OCI-LY1 (cell line): ENCODE measurements around the gene HIRA.

Source experiments
- H2AFZ ChIP-seq: fragments of 200-600 bp; sonication (generic), shearing (Covaris generic); 2 replicates; pipeline ENCODE4 v1.6.0; 2014; ENCODE audit warnings: antibody characterized with exemption, mild to moderate bottlenecking, low read length
- H3F3A ChIP-seq: fragments of 200-600 bp; sonication (generic), shearing (Covaris generic); 2 replicates; pipeline ENCODE4 v1.6.0; 2014; ENCODE audit warnings: mild to moderate bottlenecking, antibody characterized with exemption, low read length, moderate library complexity; ENCODE audit not compliant: insufficient read depth
- H3K27ac ChIP-seq: fragments of 200-600 bp; sonication (generic); 2 replicates; pipeline ENCODE4 v1.5.1; 2014; ENCODE audit warnings: low read length, mixed run types, mild to moderate bottlenecking, low read depth; ENCODE audit not compliant: poor library complexity, severe bottlenecking
- H3K27me3 ChIP-seq: fragments of 200-600 bp; sonication (generic); 2 replicates; pipeline ENCODE4 v1.6.0; 2014; ENCODE audit warnings: antibody characterized with exemption, mild to moderate bottlenecking, low read length, moderate library complexity; ENCODE audit not compliant: insufficient read depth
- H3K36me3 ChIP-seq: fragments of 200-600 bp; sonication (generic); 2 replicates; pipeline ENCODE4 v1.6.1; 2014; ENCODE audit warnings: mild to moderate bottlenecking, antibody characterized with exemption, low read length, moderate library complexity, mixed read lengths; ENCODE audit not compliant: insufficient read depth
- H3K4me1 ChIP-seq: fragments of 200-600 bp; sonication (generic); 2 replicates; pipeline ENCODE4 v1.5.1; 2014; ENCODE audit warnings: mild to moderate bottlenecking, low read length, moderate library complexity; ENCODE audit not compliant: insufficient read depth, severe bottlenecking
- H3K4me2 ChIP-seq: fragments of 200-600 bp; sonication (generic), shearing (Covaris generic); 2 replicates; pipeline ENCODE4 v1.6.1; 2014; ENCODE audit warnings: low read length
- H3K4me3 ChIP-seq: fragments of 200-600 bp; sonication (generic); 2 replicates; pipeline ENCODE4 v1.5.1; 2014; ENCODE audit warnings: low read length, low read depth, mild to moderate bottlenecking, mixed read lengths; ENCODE audit not compliant: poor library complexity, severe bottlenecking
- H3K79me2 ChIP-seq: fragments of 200-600 bp; shearing (Covaris generic); 2 replicates; pipeline ENCODE4 v1.6.1; 2016; ENCODE audit warnings: mixed run types, low read length, mixed read lengths; ENCODE audit not compliant: insufficient read depth
- H3K9ac ChIP-seq: fragments of 200-600 bp; sonication (generic), shearing (Covaris generic); 2 replicates; pipeline ENCODE4 v1.6.1; 2014; ENCODE audit warnings: mild to moderate bottlenecking, low read length, mixed read lengths
- H3K9me2 ChIP-seq: fragments of 200-600 bp; sonication (generic), shearing (Covaris generic); 2 replicates; pipeline ENCODE4 v1.6.1; 2014; ENCODE audit warnings: low read depth, mild to moderate bottlenecking, low read length, mixed read lengths
- H3K9me3 ChIP-seq: fragments of 200-600 bp; shearing (Covaris generic); 2 replicates; pipeline ENCODE4 v1.6.1; 2014; ENCODE audit warnings: low read length, mixed read lengths
- H4K20me1 ChIP-seq: fragments of 200-600 bp; sonication (generic), shearing (Covaris generic); 2 replicates; pipeline ENCODE4 v1.6.0; 2016; ENCODE audit warnings: mild to moderate bottlenecking, low read length; ENCODE audit not compliant: insufficient read depth
- CTCF ChIP-seq: fragments of 200-600 bp; sonication (generic), shearing (Covaris generic); IDR thresholded peaks from 2 replicates; pipeline ENCODE4 v1.5.1; 2017; ENCODE audit warnings: mild to moderate bottlenecking, antibody characterized with exemption, low read length, moderate library complexity, mixed read lengths
- EZH2 ChIP-seq: fragments of 200-600 bp; sonication (generic), shearing (Covaris generic); IDR thresholded peaks from 2 replicates; pipeline ENCODE4 v1.8.0; 2017; ENCODE audit warnings: borderline replicate concordance, mixed run types, mild to moderate bottlenecking, antibody characterized with exemption, low read length, moderate library complexity, mixed read lengths

HIRA gene

DNA sequence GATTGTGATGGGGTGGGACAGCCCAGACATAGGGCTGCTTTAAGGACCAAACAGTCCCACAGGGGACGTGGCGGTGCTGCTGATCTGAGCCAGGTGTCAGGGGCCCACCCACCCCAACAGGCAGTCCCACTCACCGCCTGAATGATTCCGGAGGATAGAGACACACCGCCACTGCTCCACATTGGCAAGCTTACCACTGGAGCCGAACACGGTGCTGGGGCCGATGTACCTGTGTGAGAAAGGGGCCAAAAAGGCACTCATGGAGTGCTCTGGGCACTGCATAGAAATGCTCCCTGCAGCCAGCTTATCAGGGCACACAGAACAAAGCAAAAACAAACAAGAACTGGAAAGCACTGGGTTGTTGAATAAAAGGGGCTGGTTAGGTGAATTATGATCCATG, 25.9 kb downstream of the HIRA start:
- Histone ChIP-seq H3K79me2 (no peaks in the 10 kb centered on the region), H3F3A (no peaks in the 10 kb centered on the region), H3K4me1 (no peaks in the 10 kb centered on the region), H3K27me3 (no peaks in the 10 kb centered on the region), H3K4me3 (no peak overlapping the region), H3K9ac (no peak overlapping the region), H3K9me3 (no peaks in the 10 kb centered on the region), H4K20me1 (no peaks in the 10 kb centered on the region), H3K4me2 (no peak overlapping the region), H3K36me3 (peaks cover 90% of the 10 kb centered on the region), H3K9me2 (no peaks in the 10 kb centered on the region), H2AFZ (no peak overlapping the region), H3K27ac (no peak overlapping the region)
- TF ChIP-seq EZH2 (no peak), CTCF (no peak)

GRCh38 chr22:19405133-19405532, 26.4 kb downstream of the HIRA start:
- H3K36me3 ChIP-seq: peaks cover 90% of the 10 kb centered on the region
- no peak overlapping the region for H3K4me2 ChIP-seq
- no peak overlapping the region for H2AFZ ChIP-seq
- H3K27ac ChIP-seq: no peak overlapping the region
- H3K9me2 ChIP-seq: no peaks in the 10 kb centered on the region
- H3K4me1 ChIP-seq: no peaks in the 10 kb centered on the region
- no peak overlapping the region for H3K4me3 ChIP-seq
- no peak overlapping the region for H3K9ac ChIP-seq
- H3K79me2 ChIP-seq: no peaks in the 10 kb centered on the region
- no peaks in the 10 kb centered on the region for H3K9me3 ChIP-seq
- TF ChIP-seq CTCF: no peak
- TF ChIP-seq EZH2: no peak
- H4K20me1 ChIP-seq: no peaks in the 10 kb centered on the region
- H3F3A ChIP-seq: no peaks in the 10 kb centered on the region
- H3K27me3 ChIP-seq: no peaks in the 10 kb centered on the region

DNA sequence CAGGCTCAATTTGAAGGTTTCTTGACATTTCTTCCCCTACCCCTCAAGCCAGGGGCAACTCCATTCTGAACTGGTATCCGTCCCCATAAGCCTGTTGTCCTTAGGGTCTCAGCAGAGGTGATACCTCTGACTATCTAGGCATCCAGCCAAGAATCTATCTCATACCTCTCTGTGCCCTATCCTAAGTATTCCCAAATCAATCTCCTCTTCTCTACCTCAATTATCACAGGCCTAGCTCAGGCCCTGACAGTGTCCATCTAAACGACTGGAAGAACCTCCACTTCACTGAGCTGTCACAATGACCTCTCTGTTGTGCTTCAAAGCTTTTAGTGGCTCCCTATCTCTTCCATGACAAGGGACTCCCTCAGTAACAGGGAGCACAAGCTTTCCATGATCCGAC, 26.9 kb downstream of the HIRA start:
- no peak overlapping the region for H3K4me2 ChIP-seq
- no peak overlapping the region for H3K27ac ChIP-seq
- no peak overlapping the region for H3K4me3 ChIP-seq
- no peaks in the 10 kb centered on the region for H3K79me2 ChIP-seq
- H3K9me3 ChIP-seq: no peaks in the 10 kb centered on the region
- no peaks in the 10 kb centered on the region for H3F3A ChIP-seq
- no peaks in the 10 kb centered on the region for H3K27me3 ChIP-seq
- no peak for TF ChIP-seq EZH2
- no peak for TF ChIP-seq CTCF
- H3K36me3 ChIP-seq: peaks cover 90% of the 10 kb centered on the region
- H3K9me2 ChIP-seq: no peaks in the 10 kb centered on the region
- no peaks in the 10 kb centered on the region for H4K20me1 ChIP-seq
- H3K9ac ChIP-seq: no peak overlapping the region
- no peaks in the 10 kb centered on the region for H3K4me1 ChIP-seq
- no peak overlapping the region for H2AFZ ChIP-seq
